ENCODE results near the gene DCST1.

DNA sequence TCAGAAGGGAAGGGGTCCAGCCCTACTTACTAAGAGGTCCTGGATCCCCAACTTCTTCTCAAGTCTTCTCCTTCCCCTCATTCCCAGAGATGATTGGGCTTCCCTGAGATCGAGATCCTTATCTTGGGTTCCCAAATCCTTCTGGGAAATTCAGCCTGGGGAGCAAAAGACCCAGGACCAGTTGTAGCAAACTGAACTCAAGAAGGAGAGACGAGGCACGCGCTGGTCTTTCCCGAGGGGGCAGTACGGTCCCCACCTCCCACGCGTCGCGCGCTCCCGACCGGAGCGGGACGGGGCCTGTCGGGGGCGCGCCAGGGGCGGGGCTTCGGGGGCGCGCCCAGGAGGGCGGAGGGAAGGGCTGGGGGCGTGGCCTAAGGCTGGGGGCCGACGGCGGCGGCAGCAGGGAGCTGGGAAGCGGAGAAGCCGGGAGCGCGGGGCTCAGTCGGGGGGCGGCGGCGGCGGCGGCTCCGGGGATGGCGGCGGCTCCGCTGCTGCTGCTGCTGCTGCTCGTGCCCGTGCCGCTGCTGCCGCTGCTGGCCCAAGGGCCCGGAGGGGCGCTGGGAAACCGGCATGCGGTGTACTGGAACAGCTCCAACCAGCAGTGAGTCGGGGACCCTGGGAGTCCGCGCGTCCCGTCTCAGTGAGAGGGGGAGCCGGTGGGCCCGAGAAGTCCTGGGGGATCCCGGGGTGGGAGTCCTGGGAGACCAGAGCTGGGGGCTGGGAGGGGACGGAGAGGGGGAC is 45.0 kb downstream of the DCST1 start, which contains the start of gene EFNA3:
- no peak for TF ChIP-seq ZNF274 (IDR thresholded peaks at IDR 0.05; ENCODE audit: low read depth, low read length)
- TF ChIP-seq SUZ12 (IDR thresholded peaks at IDR 0.05; ENCODE audit: extremely low read depth, insufficient read depth, insufficient read length) = no peak
- no peak for TF ChIP-seq YY1 (IDR thresholded peaks at IDR 0.05; ENCODE audit: insufficient read depth, insufficient read length)
